GM21447 (cell line): ENCODE results near the gene ETDC.
A peak's percentile ranks its signal among the peaks of the same experiment; 100 is the strongest.
"Not testable (repeated sequence)": the region's sequence is repeated elsewhere in the genome, so short reads cannot be mapped to it uniquely, and the experiment has no call there.

Source experiments
- ATAC-seq: cut with Tn5 transposase; IDR thresholded peaks from one replicate; pipeline ENCODE4 v1.9.1; 2021; ENCODE audit not compliant: unreplicated experiment

Gene ETDC

DNA sequence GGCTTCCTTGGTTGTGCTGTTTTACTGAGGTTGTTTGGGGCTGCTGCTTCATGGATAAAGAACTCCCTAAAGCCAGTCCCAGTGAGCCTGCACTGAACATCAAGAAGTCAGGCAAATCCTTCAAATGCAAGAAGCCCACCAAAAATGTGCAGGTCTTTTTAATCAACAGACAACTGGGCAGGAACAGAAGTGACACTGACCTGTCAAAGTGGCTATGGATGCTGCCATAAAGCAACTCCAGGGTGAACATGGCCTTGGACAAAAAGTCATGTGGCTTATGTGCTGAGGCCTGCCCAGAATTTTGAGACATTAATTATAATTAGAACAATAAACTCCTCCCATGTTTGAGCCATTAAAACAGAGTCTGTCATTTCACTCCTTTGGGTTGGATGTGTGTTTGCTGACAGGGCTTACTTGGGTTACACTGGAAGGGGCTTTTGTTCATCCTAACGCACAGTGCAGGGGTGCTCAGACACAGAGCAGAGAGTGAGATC is at the start of gene ETDC:
ETDC (plus strand) TSS at position 51 of the 494 bp plus-strand sequence; CDS start at position 51, 0 bp downstream.
- no peak for ATAC-seq

DNA sequence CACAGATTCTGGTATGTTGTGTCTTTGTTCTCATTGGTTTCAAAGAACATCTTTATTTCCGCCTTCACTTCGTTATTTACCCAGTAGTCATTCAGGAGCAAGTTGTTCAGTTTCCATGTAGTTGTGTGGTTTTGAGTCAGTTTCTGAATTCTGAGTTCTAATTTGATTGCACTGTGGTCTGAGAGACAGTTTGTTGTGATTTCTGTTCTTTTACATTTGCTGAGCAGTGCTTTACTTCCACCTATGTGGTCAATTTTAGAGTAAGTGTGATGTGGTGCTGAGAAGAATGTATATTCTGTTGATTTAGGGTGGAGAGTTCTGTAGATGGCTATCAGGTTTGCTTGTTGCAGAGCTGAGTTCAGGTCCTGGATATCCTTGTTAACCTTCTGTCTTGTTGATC is 48.3 kb upstream of the ETDC start:
- not testable (repeated sequence) for ATAC-seq

DNA sequence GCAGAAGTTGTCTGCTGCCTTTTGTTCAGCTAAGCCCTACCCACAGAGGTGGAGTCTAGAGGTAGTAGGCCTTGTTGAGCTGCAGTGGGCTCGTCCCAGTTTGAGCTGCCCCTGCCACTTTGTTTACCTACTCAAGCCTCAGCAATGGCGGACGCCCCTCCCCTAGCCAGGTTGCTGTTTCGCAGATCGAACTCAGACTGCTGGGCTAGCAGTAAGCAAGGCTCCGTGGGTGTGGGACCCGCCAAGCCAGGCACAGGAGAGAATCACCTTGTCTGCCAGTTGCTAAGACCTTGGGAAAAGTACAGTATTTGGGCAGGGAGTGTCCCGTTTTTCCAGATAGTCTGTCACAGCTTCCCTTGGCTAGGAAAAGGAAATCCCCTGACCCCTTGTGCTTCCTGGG is 45.9 kb upstream of the ETDC start:
- not testable (repeated sequence) for ATAC-seq

DNA sequence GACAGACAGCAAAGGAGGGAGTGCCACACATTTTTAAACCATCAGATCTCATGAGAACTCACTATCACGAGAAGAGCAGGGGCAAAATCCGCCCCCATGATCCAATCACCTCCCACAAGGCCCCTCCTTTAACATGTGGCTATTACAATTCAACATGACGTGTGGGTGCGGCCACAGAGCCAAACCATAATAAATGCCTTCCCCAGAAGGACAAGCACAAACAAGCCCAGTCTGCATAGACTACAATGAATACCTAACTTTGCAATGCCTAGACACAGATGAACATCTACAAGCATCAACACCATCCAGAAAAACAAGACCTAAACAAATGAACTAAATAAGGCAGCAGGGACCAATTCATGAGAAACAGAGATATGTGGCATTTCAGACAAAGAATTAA is 45.1 kb upstream of the ETDC start:
- ATAC-seq, result no peak

DNA sequence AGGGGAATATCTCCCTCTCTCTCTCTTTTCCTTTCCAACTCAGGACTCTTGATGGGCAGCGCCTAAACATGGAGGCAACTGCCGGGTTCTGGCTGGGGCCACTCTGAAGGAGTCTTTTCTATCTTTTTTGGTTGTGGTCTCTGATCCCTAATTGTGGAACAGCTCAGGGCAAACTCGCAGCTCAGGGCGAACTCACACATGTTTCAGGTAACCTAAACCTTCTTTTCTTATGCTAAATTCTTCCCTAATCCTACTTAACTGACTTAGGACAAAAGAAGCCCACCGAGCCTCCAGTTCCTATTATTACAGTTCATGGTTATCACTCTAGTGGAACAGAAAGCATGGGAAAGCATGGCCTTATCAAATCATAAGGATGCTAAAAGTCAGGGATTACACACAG is 36.1 kb upstream of the ETDC start:
- no peak for ATAC-seq

DNA sequence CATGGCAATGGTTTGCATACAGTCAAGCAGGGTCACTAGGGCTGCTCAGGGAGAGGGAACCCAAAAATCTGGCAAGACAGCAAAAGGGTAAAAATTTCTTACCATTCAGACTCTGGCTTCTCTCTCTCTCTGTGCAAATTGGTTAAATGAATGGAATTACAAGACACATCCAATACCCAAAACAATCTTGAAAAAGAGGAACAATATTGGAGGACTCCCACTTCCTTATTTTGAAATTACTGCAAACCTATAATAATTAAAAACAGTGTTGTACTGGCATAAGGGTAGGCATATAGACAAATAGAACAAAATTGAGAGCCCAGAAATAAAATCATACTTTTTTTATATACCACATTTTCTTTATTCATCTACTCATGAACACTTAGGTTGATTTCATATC is 33.3 kb upstream of the ETDC start:
- ATAC-seq, result no peak

DNA sequence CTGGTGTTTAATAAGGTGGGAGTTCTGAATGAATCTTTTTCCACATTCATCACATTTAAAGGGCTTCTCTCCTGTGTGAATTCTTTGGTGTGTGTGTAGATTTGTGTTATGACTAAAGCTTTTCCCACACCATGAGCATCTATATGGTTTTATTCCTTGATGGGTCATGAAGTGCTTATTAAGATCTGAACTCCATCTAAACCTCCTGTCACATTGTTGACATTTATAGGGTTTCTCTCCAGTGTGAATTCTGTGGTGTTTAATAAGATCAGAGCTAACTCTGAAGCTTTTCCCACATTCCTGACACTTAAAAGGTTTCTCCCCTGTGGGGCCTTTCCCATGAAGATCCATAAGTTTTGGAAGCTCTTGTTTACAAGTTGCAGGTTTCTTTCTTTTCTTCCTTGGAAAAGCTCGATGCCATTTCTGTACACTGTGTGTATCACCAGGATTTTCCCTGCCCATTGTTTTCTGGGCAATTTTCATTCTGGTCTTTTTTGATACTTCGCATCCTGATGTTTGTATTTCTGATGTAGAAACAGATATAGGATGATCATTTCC is 21.9 kb upstream of the ETDC start:
- ATAC-seq, result no peak

DNA sequence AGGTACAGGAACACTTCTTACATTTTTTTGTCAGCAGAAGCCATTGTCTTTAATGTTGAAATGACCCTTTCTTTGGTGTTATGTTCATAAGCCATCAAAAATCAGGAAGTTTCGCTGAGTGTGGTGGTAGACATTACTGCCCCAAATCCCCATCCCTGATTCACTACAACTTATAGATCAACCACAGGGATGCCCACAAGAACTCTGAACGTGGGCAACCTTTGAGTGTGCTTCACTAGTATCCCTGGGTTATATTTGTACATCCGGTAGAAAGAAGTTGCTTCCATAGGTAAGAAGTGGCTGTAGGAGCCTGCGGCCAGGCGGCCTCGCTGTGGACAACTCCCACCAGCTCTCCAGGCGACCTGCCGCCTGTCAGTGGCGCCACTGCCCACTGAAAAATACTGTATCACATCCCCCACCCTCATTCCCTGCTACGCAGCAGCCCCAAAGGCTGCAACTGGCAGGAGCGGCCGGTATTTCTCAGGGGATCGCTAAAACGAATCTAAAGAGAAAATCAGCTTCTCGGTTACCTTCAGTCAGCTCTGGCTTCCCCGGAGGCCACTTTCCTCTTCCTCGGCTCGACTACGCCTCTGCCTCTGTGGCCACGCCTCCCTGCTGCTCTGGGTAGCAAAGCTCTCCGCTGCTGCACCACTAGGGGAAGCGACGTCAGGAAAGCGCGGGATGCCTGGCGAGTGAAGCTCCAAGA is 13.9 kb upstream of the ETDC start:
- peak; percentile 100 for ATAC-seq

DNA sequence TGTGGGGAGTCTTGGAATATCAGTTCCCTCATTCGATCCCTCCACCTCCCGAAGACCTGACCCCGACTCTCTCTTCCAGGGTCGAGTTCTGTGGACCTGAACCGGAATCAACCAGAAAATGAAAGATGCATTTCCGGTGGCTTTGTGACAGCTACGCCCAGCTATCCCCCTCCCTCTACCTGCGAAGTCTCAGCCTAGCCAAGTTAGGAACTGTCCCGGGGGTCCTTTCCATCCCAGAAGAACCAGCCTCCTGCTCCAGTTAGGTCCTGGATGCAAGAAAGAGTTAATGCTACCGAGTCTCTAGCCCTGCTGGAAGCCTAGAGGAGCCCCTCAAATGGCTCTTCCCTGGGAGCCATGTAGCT is 13.4 kb upstream of the ETDC start:
- peak; percentile 60 for ATAC-seq

DNA sequence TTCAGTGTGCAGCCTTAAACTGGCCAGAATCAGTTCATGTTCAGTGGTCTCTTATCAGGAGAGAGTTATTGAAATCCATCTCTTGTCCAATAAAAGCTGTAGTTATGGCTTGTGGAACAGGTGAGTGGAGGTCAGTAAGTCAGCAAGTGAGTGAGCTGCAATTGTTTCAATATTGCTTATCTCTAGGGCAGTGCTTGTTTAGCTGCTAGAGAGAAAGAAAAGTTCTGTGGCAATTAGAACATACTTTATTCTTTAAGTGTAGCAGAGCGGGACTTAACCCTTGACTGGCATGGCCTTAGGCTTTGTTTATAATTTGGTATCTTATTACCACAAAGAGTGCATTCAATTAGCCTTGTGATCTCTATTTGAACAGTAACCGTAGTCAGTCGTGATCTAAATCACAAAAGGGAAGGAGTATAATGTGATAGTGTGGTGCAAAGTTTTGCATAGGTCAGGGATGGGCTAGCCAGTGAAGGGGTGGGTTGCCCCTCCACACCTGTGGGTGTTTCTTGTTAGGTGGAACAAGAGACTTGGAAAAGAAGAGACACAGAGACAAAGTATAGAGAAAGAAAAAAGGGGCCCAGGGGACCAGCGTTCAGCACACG is 6.9 kb upstream of the ETDC start:
- no peak for ATAC-seq

DNA sequence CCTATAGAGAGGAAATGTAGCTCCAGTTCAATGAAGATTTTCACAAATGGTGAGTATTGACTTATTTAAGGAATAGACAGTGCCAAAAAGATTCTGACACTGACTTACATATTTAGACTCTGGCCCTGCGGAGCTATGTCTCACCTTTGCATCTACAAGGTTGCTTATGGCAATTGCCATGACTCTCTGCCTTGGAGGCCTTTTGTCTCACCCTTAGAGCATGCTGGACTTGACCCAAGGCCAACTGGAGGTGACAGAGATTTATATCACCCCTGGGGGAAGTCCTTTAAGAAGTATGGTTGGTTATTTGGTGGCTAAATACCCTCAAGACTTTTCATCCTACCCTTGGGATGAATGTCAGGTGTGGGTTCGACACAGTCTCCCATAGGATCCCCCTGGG is 4.5 kb upstream of the ETDC start:
- ATAC-seq, result no peak

DNA sequence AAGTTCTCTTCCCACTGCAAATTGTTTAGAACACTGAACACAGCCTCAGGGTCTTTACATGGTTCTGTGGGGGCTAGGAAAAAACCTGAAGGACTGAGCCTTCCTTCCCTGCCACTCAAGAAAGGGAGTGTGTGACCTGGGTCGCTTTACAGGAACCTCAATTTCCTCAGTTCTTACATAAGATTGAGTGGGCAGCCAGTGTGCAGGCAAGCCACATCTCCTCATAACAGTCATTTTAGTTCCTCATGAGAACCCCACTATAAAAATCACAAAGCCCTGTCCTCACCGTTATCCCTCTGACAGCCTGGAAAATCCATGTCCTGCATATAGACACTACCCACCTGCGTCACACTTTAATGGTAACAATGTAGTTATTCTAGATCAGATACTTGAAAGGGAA is 2.1 kb upstream of the ETDC start:
- no peak for ATAC-seq

DNA sequence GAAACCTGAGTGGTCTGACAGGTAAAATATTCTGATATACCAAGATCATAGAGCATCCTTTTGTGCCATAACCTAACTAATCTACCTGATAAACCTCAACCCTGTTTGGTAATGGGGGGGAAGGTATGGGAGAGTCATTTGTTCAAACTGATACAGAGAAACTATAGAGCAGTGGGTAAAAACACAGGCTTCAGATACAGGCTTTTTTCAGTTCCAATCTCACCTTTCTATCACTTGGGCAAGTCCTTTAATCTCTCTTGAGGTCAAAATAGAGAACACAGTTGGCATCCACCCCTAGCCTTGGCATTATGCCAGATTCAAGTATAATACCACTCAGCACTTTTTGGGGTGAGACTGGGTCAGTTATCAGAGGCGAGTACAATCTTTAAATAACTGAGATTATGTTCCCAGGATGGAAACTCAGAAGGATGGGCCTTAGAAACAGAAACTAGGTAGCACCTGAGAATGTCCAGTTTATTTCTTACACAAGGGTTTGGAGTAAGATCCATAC is 880 bp upstream of the ETDC start:
- ATAC-seq, result no peak

DNA sequence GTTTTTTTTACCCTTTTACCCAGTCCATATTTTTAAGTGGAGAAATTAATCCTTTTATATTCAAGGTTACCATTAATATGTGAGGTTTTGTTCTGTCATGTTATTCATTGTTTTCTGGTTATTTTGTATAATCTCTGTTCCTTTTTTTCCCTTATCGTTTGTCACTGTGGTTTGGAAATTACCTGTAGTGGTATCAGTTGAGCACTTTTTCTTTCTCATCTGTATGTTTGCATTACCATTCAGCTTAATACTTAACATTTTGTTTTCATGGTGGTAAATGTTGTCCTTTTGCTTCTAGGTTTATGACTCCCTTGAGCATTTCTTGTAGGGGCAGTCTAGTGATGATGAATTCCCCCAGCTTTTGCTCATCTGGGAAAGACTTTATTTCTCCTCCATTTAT is 6.6 kb downstream of the ETDC start:
- ATAC-seq, result peak; percentile 83

DNA sequence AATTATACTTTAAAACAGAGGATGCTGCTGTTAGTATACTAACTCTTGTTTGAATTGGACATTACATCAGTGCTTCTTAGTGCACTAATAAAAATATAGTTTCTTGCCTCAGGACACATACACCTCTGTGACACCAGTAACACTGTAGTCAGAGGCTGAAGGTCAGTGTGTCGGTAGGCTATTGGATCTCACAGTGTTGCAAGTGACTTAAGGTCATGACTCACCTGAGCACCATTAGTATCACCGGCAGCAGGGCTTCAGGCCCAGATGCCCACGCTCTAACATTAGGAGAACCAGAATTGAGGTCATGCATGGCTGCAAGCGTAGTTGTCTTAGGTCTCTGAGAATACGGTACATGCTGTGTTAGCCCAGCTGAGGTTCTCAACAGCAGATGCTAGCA is 15.2 kb downstream of the ETDC start:
- no peak for ATAC-seq

DNA sequence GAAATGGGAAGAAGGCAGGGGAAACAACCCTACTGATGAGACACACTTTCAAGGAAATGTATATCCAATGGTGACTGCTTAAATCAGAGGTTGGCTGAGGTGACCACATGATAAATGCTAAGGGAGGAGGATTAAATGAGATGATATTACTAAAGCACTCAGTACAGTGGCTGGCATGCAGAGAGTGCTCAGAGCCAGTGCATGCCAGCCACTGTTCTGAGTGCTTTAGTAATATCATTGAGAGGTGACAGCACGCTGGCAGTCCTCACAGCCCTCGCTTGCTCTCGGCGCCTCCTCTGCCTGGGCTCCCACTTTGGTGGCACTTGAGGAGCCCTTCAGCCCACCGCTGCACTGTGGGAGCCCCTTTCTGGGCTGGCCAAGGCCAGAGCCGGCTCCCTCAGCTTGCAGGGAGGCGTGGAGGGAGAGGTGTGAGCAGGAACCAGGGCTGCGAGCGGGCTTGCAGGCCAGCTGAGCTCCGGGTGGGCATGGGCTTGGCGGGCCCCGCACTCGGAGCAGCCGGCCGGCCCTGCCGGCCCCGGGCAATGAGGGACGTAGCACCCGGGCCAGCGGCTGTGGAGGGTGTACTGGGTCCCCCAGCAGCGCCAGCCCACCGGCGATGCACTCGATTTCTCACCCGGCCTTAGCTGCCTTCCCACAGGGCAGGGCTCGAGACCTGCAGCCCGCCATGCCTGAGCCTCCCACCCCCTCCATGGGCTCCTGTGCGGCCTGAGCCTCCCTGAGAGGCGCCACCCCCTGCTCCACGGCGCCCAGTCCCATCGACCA is 15.9 kb downstream of the ETDC start:
- not testable (repeated sequence) for ATAC-seq

DNA sequence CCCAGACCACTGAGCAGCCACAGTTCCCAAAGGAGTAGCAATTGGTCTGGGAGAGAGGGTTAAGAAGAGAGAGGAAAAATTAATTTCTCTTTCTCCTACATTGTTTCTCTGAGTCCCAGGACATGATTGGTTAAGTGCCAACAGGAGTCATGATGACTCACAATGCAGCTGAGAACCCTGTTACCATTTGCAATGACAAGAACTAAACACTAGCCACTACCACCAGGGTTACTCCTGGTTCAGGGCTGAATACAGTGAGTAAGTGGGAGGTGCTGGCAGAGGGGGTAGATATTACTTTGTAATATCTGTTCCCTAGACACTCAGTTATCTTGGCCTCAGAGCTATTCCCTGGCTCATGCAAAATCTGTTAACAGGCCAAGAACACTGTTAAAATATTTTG is 18.0 kb downstream of the ETDC start:
- ATAC-seq, result no peak

DNA sequence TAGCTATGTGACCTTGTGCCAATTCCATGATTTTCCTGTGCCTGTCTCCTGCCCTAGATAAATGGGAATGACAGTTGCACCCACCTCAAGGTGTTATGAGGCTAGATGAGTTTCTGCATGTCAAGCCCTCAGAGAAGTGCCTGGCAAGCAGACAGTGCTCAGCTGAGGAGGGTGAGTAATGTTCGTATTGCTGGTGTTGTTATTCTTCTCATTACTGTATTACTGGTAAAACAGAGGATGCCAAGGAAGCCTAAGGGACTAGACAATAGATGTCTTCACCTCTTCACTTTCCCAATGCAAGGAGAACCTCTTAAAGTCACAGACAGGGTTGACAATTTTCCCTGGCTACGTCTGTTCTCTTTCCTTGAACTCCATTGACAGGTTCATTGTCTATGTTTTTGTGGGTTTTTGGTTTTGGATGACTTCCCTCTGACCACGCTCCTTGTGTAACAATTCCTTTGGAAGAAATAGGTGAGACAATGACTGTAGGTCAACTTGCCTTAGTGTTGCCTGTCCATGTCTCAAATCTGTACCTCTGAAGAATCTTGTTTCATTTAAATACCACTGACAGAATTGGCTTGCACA is 19.2 kb downstream of the ETDC start:
- ATAC-seq, result no peak

DNA sequence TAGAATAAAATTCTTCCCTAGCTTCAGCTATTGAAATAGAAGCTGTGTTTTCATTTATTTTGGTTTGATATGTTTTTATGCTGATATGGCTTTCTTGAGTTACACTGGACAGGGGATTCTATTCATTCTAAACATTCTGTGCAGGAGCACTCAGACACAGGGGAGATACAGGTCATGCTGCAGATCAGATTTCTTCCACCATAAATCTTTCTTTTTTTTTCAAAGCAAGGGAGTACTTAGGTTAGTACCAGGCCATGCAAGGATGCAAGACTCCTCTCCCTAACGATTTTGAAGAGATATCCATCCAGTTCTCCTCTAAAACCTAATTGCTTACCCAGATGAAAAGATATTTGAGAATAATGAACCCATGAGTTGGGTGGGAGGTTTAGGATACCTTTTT is 21.4 kb downstream of the ETDC start:
- no peak for ATAC-seq

DNA sequence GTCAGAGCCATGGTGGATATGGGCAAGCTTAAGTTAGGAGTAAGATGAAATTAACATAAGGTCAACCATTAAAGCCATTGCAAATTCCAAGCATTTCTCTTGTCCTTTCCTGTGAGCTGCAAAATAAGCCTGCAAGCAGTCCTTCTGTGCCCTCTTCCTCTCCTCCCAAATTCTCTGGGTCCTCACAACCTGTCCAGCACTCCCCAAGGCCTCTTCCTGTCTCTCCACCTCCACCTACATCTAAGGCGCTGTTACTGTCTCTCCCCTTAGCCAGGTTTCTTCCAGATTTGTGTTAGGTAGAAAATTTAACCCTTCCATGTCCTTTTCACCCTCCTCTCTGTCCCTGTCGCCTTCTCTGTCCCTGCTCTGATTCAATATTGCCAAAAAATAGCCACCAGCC is 22.2 kb downstream of the ETDC start:
- ATAC-seq, result no peak

DNA sequence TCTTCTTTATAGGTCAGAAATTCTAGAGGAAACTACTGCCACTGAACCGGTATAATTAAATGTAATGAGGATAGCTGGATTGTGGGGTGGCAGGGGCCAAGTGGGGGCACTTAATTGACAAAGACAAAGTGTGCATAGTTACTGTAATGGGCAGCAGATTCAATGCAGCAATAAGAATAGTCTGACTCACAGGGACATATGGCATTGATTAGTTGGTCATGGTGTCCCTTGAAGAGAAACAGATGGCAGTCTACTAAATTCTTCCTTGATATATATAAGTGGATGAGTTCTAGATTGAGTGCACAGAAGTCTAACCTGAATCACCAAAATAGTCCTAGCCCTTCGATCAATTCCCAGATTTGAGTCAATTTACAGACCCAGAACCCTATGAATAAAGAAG is 31.6 kb downstream of the ETDC start:
- ATAC-seq, result no peak
